ENCODE data around the gene CDH8. TPM values are rescaled to one million over a fixed set of nuclear protein-coding genes. Genes with fewer than 3 reads are reported as not detected.

CDH8 gene
- polyA plus RNA-seq, 2 of the 4 experiments (the other 2 are of a cell fraction) = 0.23 to 0.94 TPM

- TF ChIP-seq PBX3 (IDR thresholded peaks at IDR 0.05) = no peak
- TF ChIP-seq RFX5 (IDR thresholded peaks at IDR 0.05) = no peak
- TF ChIP-seq FOSB (CRISPR knock-in tag; IDR thresholded peaks at IDR 0.05) = no peak
- no peak for TF ChIP-seq MAX (IDR thresholded peaks at IDR 0.05)
- no peak for TF ChIP-seq EP300 (IDR thresholded peaks at IDR 0.05)
- TF ChIP-seq POLR2A (IDR thresholded peaks at IDR 0.05; ENCODE audit: low read length) = no peak
- no peak for TF ChIP-seq EHMT2 (IDR thresholded peaks at IDR 0.05; ENCODE audit: low read depth)
Observed at GRCh38 chr16:61834082-61834481, 202.2 kb downstream of the CDH8 start (continued).

- ChIA-PET POLR2A (no interaction called here), CTCF (no interaction called here)
- H3K4me1 ChIP-seq = no peaks in the 10 kb centered on the region
- ATAC-seq (no peak), DNase-seq (ENCODE audit: low read depth in 1 of 2, low spot score in 1 of 2) (no peak), FAIRE-seq (no peak)
- H3K27ac ChIP-seq = no peak overlapping the region
- no peak overlapping the region for H3K4me3 ChIP-seq
- no peaks in the 10 kb centered on the region for H3K9me3 ChIP-seq
- WGBS (ENCODE audit: missing lambda C conversion rate) = 32% methylated on average over 5 of the region's 5 CpGs
- no peak overlapping the region for H3K4me2 ChIP-seq
- no peak for TF ChIP-seq CBX2 (IDR thresholded peaks at IDR 0.05; ENCODE audit: borderline replicate concordance, low read depth)
- TF ChIP-seq NFE2L2 (conservative IDR thresholded peaks at IDR 0.05; ENCODE audit: low read length) = no peak
- TF ChIP-seq HOXA7 (CRISPR knock-in tag; IDR thresholded peaks at IDR 0.05) = no peak
- TF ChIP-seq MYC (IDR thresholded peaks at IDR 0.05; ENCODE audit: borderline replicate concordance, low read length) = no peak
- TF ChIP-seq CHD4 (IDR thresholded peaks at IDR 0.05; ENCODE audit: borderline replicate concordance) = no peak
- no peak for TF ChIP-seq NPAS2 (CRISPR knock-in tag; IDR thresholded peaks at IDR 0.05; ENCODE audit: borderline replicate concordance)
- TF ChIP-seq, protein P1, sequence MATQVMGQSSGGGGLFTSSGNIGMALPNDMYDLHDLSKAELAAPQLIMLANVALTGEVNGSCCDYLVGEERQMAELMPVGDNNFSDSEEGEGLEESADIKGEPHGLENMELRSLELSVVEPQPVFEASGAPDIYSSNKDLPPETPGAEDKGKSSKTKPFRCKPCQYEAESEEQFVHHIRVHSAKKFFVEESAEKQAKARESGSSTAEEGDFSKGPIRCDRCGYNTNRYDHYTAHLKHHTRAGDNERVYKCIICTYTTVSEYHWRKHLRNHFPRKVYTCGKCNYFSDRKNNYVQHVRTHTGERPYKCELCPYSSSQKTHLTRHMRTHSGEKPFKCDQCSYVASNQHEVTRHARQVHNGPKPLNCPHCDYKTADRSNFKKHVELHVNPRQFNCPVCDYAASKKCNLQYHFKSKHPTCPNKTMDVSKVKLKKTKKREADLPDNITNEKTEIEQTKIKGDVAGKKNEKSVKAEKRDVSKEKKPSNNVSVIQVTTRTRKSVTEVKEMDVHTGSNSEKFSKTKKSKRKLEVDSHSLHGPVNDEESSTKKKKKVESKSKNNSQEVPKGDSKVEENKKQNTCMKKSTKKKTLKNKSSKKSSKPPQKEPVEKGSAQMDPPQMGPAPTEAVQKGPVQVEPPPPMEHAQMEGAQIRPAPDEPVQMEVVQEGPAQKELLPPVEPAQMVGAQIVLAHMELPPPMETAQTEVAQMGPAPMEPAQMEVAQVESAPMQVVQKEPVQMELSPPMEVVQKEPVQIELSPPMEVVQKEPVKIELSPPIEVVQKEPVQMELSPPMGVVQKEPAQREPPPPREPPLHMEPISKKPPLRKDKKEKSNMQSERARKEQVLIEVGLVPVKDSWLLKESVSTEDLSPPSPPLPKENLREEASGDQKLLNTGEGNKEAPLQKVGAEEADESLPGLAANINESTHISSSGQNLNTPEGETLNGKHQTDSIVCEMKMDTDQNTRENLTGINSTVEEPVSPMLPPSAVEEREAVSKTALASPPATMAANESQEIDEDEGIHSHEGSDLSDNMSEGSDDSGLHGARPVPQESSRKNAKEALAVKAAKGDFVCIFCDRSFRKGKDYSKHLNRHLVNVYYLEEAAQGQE (IDR thresholded peaks at IDR 0.05) = no peak
- TF ChIP-seq CEBPB (IDR thresholded peaks at IDR 0.05) = no peak
- TF ChIP-seq JUN (IDR thresholded peaks at IDR 0.05) = no peak
- TF ChIP-seq JUNB (IDR thresholded peaks at IDR 0.05) = no peak
- TF ChIP-seq BCL3 (IDR thresholded peaks at IDR 0.05) = no peak
- TF ChIP-seq CBX8 (IDR thresholded peaks at IDR 0.05) = no peak
- TF ChIP-seq POLR2A (IDR thresholded peaks at IDR 0.05; ENCODE audit: low read length) = no peak
Observed at GRCh38 chr16:61831351-61831917, 204.8 kb downstream of the CDH8 start.

GRCh38 chr16:61829631-61830030, 206.6 kb downstream of the CDH8 start:
- Histone ChIP-seq H3K4me1 (no peaks in the 10 kb centered on the region), H3K9me3 (no peaks in the 10 kb centered on the region), H3K27ac (no peak overlapping the region), H3K4me3 (no peak overlapping the region), H3K4me2 (no peak overlapping the region)
- CTCF ChIA-PET = no interaction called here
- DNase-seq (ENCODE audit: low read depth in 1 of 2, low spot score in 1 of 2) (no peak), FAIRE-seq (no peak), ATAC-seq (no peak)
- POLR2A ChIA-PET = no interaction called here
- WGBS (ENCODE audit: missing lambda C conversion rate) = 6% methylated on average over 2 of the region's 2 CpGs
- TF ChIP-seq RNF2 (IDR thresholded peaks at IDR 0.05; ENCODE audit: borderline replicate concordance, low read depth) = no peak
- no peak for TF ChIP-seq MAX (IDR thresholded peaks at IDR 0.05)
- no peak for TF ChIP-seq ESRRA (IDR thresholded peaks at IDR 0.05; ENCODE audit: borderline replicate concordance, low read length)
- TF ChIP-seq ATOH8 (CRISPR knock-in tag; IDR thresholded peaks at IDR 0.05; ENCODE audit: low read depth) = no peak
- no peak for TF ChIP-seq USF2 (IDR thresholded peaks at IDR 0.05)
- TF ChIP-seq NPAS2 (CRISPR knock-in tag; IDR thresholded peaks at IDR 0.05; ENCODE audit: borderline replicate concordance) = no peak
- no peak for TF ChIP-seq ZFP36 (IDR thresholded peaks at IDR 0.05; ENCODE audit: borderline replicate concordance, partially characterized antibody)
- TF ChIP-seq, protein P2, sequence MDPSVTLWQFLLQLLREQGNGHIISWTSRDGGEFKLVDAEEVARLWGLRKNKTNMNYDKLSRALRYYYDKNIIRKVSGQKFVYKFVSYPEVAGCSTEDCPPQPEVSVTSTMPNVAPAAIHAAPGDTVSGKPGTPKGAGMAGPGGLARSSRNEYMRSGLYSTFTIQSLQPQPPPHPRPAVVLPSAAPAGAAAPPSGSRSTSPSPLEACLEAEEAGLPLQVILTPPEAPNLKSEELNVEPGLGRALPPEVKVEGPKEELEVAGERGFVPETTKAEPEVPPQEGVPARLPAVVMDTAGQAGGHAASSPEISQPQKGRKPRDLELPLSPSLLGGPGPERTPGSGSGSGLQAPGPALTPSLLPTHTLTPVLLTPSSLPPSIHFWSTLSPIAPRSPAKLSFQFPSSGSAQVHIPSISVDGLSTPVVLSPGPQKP (IDR thresholded peaks at IDR 0.05; ENCODE audit: low read depth, low read length) = no peak
- TF ChIP-seq EHMT2 (IDR thresholded peaks at IDR 0.05; ENCODE audit: low read depth) = no peak
- no peak for TF ChIP-seq CHD4 (IDR thresholded peaks at IDR 0.05; ENCODE audit: borderline replicate concordance)
